Adrenal gland (tissue), 12 donors: ENCODE measurements around the gene C10orf90. TPM values are rescaled to one million over a fixed set of nuclear protein-coding genes. Genes with fewer than 3 reads are reported as not detected.
A peak's percentile ranks its signal among the peaks of the same experiment; 100 is the strongest.

ENCODE experiments used
- DNase-seq, 7 donors: peaks; one replicate each; pipeline ENCODE4 v3.0.0-alpha.2; 2019 to 2020
- H3K27ac ChIP-seq, 5 donors: fragments of 200-600 bp; sonication (generic) in 4 of 5; 1 replicate in 3 of 5; 2 replicates in 2 of 5; pipeline versions ENCODE4 v1.5.1 to v1.8.0; 2016 to 2020; ENCODE audit warnings: mild to moderate bottlenecking in 1 of 5
- H3K27me3 ChIP-seq: fragments of 200-600 bp; 2 replicates; pipeline ENCODE4 v1.8.0; 2021
- H3K36me3 ChIP-seq, 2 donors: fragments of 200-600 bp; replicated peaks in 1 of 2; 1 replicate in 1 of 2; 2 replicates in 1 of 2; pipeline versions ENCODE4 v1.5.1 to v1.8.0; 2018 to 2022
- H3K4me1 ChIP-seq, 2 donors: fragments of 200-600 bp; replicated peaks in 1 of 2; 1 replicate in 1 of 2; 2 replicates in 1 of 2; pipeline versions ENCODE4 v1.5.1 to v1.8.0; 2018 to 2021
- H3K4me3 ChIP-seq, 4 donors: fragments of 200-600 bp; sonication (generic) in 3 of 4; one replicate each; pipeline ENCODE4 v1.5.1; 2016 to 2018
- H3K9me3 ChIP-seq, 3 donors: fragments of 200-600 bp; sonication (generic) in 1 of 3; replicated peaks in 1 of 3; 1 replicate in 2 of 3; 2 replicates in 1 of 3; pipeline versions ENCODE4 v1.5.1 to v1.8.0; 2016 to 2021
- CTCF ChIP-seq, 6 experiments: fragments of 450-650 bp in 4 of 6; fragments of 200-600 bp in 2 of 6; sonication (generic) in 1 of 6; IDR thresholded peaks; 1 replicate in 5 of 6; 2 replicates in 1 of 6; pipeline versions ENCODE4 v1.5.1 to v1.8.0; 2016 to 2021; ENCODE audit warnings: antibody characterized with exemption in 6 of 6, mild to moderate bottlenecking in 2 of 6, moderate library complexity in 1 of 6
- POLR2A ChIP-seq, 2 donors: fragments of 450-650 bp; IDR thresholded peaks; one replicate each; pipeline ENCODE4 v1.6.1; 2017; ENCODE audit warnings: antibody characterized with exemption in 2 of 2, mild to moderate bottlenecking in 2 of 2, moderate library complexity in 1 of 2
- WGBS, 4 donors: extraction: QIAGEN DNeasy Blood & Tissue Kit in 2 of 4; methylation state at CpG; one replicate each; pipeline versions ENCODE4 v1.1.5 to v1.1.7; 2013 to 2017; 5-methylcytosine and 5-hydroxymethylcytosine counted together
- intact Hi-C, 2 donors: fragments of 100-400 bp; cut with DNase I; formaldehyde crosslinking; loops; one replicate each; pipeline versions ENCODE4 v1.14.1 to v1.15.0; 2022 to 2023
- polyA plus RNA-seq, 3 donors: library from polyadenylated mRNA; stranded (reverse); fragments of 200-250 nt in 2 of 3; fragments of 350-450 nt in 1 of 3; fragmentation: Illumina TruSeq in 1 of 3; extraction: RNeasy Lipid Tissue Mini Kit (QIAGEN cat#74804) in 1 of 3; gene quantifications; one replicate each; pipeline ENCODE4 v1.2.3, GENCODE V29; 2013 to 2014
- total RNA-seq, 9 donors: library from RNA; depleted of rRNA in 4 of 9; stranded (reverse); fragments of >200 nt in 4 of 9; fragments of 120-200 nt in 1 of 9; fragmentation: NEBNext Ultra II Directional in 1 of 9; extraction: Animal tissue kit (Norgen Biotek cat#: 25700) in 1 of 9; gene quantifications; one replicate each; pipeline versions ENCODE4 v1.1.0 to v1.2.4, GENCODE V29; 2013 to 2023
- donor health status: healthy with polysubstance abuse.
- donor health status: Bipolar disorder and iron deficiency.
- donor health status: DM: yes; HTN: yes; CAD: no.
- donor health status: DM: no; HTN: no; CAD: no.
- donor health status: DM: no; HTN: no; CAD: no.
- donor health status: DM: yes; HTN: yes; CAD: no.

The C10orf90 gene
- total and polyA plus RNA-seq, 12 donors: 0.10 to 0.18 TPM; not detected in 10

- no peak overlapping the region for H3K27ac ChIP-seq
- H3K9me3 ChIP-seq: no peaks in the 10 kb centered on the region
- DNase-seq: no peak
- H3K27me3 ChIP-seq: no peaks in the 10 kb centered on the region
- H3K4me1 ChIP-seq: no peaks in the 10 kb centered on the region
- H3K36me3 ChIP-seq: no peaks in the 10 kb centered on the region
- no peak overlapping the region for H3K4me3 ChIP-seq
- 75 to 87% (median 84%) methylated on average over 10 of the region's 10 CpGs for WGBS, 4 donors
- TF ChIP-seq CTCF (IDR thresholded peaks at IDR 0.05) (no peak), POLR2A (IDR thresholded peaks at IDR 0.05) (no peak)
- intact Hi-C loops: no loop called here
Measured at GRCh38 chr10:126518218-126519080, 152.0 kb downstream of the C10orf90 start.

- 87 to 91% (median 90%) methylated on average over 6 of the region's 6 CpGs for WGBS, 4 donors
- no peaks in the 10 kb centered on the region for H3K27me3 ChIP-seq
- no peaks in the 10 kb centered on the region for H3K9me3 ChIP-seq
- DNase-seq: no peak
- H3K36me3 ChIP-seq: no peaks in the 10 kb centered on the region
- H3K4me1 ChIP-seq: no peaks in the 10 kb centered on the region
- H3K4me3 ChIP-seq: no peak overlapping the region
- TF ChIP-seq POLR2A (IDR thresholded peaks at IDR 0.05): no peak
- no peak for TF ChIP-seq CTCF (IDR thresholded peaks at IDR 0.05)
- intact Hi-C loops: no loop called here
- no peak overlapping the region for H3K27ac ChIP-seq
Measured at GRCh38 chr10:126516515-126516914, 154.0 kb downstream of the C10orf90 start.

GRCh38 chr10:126511917-126512479 lies 158.5 kb downstream of the C10orf90 start:
- no peaks in the 10 kb centered on the region for H3K27me3 ChIP-seq
- TF ChIP-seq CTCF (IDR thresholded peaks at IDR 0.05) (no peak), POLR2A (IDR thresholded peaks at IDR 0.05) (no peak)
- no peak overlapping the region for H3K4me3 ChIP-seq
- no peaks in the 10 kb centered on the region for H3K4me1 ChIP-seq
- intact Hi-C loops: no loop called here
- no peaks in the 10 kb centered on the region for H3K9me3 ChIP-seq
- 37 to 55% (median 42%) methylated on average over 8 of the region's 8 CpGs for WGBS, 4 donors
- H3K36me3 ChIP-seq: no peaks in the 10 kb centered on the region
- H3K27ac ChIP-seq: no peak overlapping the region
- DNase-seq: peak in 2 of 7 donors; percentile 10 to 25

GRCh38 chr10:126509182-126509581 lies 161.3 kb downstream of the C10orf90 start:
- H3K36me3 ChIP-seq: no peaks in the 10 kb centered on the region
- H3K4me1 ChIP-seq: no peaks in the 10 kb centered on the region
- 32 to 72% (median 58%) methylated on average over 2 of the region's 2 CpGs for WGBS, 4 donors
- intact Hi-C loops: loop anchor here in 1 of 2 donors (5.0 kb wide), 1 partner anchor 577 kb away; no protein-coding TSS in a partner anchor
- TF ChIP-seq CTCF (IDR thresholded peaks at IDR 0.05) (no peak), POLR2A (IDR thresholded peaks at IDR 0.05) (no peak)
- no peak for DNase-seq
- no peaks in the 10 kb centered on the region for H3K9me3 ChIP-seq
- H3K4me3 ChIP-seq: no peak overlapping the region
- no peak overlapping the region for H3K27ac ChIP-seq
- H3K27me3 ChIP-seq: peaks cover 3% of the 10 kb centered on the region
